GM18505 (cell line): ENCODE data around the gene FHIT.
A peak's percentile ranks its signal among the peaks of the same experiment; 100 is the strongest.

Source experiments
- ATAC-seq: cut with Tn5 transposase; IDR thresholded peaks from one replicate; pipeline ENCODE4 v1.9.1; 2021; ENCODE audit not compliant: unreplicated experiment
- POLR2A ChIP-seq: IDR thresholded peaks from 4 replicates; pipeline ENCODE4 v1.6.1; 2011; ENCODE audit warnings: borderline replicate concordance; ENCODE audit not compliant: insufficient read depth, insufficient read length; ENCODE audit errors: extremely low read depth

Gene FHIT

DNA sequence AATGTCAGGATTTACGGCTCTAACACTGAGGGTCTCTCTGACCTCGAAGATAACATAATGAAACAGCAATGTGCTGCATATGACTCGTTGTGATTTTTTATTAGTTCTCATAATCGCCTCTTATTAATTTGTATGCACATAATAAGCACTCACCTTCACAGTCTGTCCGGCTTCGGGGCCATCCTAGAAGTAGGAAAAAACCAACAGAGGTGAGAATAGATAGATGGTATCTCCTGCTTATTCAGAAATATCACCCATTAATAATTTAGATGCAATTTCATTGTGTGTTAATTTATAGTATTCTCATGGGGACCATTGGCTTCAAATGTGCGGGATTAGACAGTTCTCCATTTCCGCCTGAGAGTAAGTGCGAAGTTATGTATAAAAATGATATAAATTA lies 1240.0 kb downstream of the FHIT start:
- no peak for ATAC-seq
- TF ChIP-seq POLR2A = no peak

DNA sequence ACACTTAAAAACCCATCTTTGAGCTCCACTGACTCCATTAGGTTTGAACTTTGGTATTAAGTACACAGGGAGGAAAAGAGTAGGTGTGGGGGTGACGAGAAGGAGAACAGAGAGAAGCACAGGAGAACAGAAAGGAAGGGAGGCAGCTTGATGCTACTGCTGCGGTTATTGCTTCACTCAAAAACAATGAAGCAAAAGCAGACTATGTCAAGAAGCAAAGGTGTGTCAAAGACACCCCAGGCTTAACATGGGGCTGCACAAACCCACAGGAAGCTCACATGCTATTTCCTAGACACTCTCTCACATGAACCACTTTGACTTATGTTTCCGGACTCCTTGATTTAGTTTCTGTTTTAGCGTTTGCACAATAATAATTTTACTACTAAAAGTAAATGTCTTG lies 1240.5 kb downstream of the FHIT start:
- TF ChIP-seq POLR2A = no peak
- peak; percentile 95 for ATAC-seq

DNA sequence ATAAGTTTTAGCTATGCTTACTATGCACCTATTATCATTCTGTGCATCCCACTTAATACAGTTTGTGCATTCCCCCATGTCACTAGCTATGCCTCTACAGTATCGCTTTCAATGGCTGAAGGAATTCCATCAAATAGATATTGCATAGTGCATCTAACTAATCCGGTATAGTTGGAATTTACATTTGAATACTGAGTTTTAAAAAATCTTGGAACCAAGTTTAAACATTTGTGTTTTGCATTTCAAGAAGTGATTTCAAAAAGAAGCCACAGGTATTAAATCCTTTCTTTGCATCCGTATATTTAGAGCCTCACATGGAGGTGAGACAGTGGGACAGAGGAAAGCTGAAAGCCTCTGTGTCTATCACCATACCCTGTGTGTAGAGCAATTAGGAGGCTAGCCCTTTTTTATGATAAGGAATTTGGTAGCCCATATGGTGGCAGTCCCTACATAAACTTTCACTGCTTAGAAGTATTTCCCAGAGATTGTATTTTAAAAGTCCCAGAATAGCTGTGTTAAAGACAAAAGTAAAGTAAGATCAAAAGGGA lies 1241.2 kb downstream of the FHIT start:
- no peak for TF ChIP-seq POLR2A
- ATAC-seq = no peak

DNA sequence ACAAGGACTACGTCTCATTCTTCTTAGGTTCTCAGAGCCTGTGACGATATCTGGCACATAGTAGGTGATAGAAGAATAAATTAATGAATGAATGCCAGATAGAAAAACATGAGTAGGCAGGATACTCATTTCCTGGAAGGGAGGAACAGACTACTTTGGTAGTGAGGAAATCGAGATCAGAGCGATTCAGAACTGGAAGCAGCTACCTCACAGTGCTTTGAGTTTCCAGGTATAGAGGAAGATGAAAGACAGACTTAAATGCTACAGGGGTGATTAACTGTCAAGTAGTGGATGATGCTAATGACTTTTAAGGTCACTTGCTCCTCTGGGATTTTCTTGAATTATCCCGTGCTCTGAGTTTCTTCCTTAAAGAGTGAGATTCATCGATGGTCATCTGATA lies 1249.9 kb downstream of the FHIT start:
- TF ChIP-seq POLR2A = no peak
- no peak for ATAC-seq

DNA sequence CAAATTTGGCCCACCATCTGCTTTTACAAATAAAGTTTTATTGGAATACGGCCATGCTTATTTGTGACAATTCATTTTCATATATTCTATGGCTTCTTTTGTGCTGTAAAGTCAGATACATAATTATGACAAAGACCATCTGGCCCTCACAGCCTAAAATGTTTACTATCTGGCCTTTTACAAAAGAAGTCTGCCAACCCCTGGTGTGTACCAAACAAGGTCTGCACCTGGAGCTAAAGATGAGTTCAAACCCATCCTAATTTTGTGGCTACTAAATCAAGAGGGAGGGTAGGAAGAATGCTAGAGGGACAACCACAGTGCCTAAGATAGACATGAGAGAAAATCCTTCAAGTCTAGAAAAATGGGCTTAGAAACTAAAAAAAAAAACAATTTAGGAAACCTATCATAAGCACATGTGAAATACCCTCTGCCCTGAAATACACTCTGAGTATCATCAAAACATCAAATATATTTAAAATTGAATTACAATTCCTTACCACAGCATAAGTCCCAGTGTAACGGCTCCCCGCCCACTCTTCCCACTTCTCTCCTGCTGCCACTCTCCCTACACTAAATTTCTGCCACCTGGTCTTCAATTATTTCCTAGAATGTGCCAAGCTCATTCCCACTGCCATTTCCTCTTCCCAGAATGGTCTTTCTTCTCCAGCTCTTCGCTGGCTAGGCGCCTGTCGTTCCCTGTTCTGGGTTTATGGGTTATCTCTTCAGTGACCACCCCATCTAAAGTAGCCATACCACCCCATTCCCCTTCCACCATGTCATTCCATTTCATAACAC lies 1250.7 kb downstream of the FHIT start:
- ATAC-seq = no peak
- TF ChIP-seq POLR2A = no peak

DNA sequence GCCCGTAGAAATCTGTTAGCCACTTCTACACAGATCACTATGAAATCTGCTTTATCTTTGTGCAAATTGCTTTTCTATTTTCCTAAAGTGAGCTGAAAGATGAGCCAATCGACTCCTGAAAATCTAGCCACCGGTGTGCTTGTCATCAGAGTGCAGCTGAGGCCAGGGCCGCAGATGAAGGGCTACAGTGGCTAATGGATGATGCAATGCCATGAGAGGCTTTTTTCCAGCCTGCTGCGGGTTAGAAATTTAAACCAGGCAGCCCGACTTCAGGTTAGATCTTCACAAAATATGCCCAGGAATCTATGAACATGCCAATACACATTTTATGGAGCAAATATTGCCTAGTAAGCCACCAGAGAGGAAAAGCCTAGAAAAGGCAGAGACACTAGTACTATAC lies 1253.2 kb downstream of the FHIT start:
- no peak for TF ChIP-seq POLR2A

DNA sequence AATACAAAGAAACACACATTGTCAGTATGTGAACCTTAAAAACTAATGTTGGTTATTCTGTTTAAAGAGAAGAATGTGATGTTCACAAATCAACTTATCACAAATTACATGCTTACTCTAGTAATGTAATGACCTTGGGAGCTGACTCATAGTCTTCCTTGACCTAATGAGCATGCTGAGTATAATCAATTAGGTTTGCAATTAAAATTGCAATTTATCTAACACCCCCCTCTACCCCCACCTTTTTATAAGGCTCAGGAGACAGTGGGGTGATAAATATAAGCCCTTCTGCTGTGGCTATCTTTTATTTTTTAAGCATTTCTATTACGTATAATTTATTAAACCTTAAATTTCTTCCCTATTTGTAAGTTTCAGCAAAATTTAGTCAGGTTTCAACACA lies 1253.7 kb downstream of the FHIT start:
- no peak for TF ChIP-seq POLR2A
- ATAC-seq = no peak

More for the DNA sequence above, 1253.2 kb downstream of the FHIT start:
- ATAC-seq = no peak

DNA sequence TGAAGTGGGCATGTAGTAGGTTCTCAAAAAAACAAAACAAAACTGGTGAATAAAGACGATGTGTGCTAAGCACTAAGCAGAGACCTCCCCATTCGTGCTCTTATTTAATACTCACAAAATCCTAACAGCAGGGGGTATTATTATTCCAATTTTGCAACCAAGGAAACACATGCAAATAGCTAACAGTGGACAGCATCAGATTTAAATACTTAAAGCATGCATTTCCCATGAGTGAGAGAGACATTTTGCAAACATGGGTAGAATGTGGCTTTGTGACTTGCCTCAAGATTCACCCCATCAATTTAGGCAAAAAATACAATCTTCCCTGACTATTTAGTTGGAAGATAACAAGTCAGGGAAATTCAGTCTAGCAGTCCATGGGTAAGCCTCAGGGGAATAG lies 1255.2 kb downstream of the FHIT start:
- no peak for ATAC-seq
- TF ChIP-seq POLR2A = no peak

DNA sequence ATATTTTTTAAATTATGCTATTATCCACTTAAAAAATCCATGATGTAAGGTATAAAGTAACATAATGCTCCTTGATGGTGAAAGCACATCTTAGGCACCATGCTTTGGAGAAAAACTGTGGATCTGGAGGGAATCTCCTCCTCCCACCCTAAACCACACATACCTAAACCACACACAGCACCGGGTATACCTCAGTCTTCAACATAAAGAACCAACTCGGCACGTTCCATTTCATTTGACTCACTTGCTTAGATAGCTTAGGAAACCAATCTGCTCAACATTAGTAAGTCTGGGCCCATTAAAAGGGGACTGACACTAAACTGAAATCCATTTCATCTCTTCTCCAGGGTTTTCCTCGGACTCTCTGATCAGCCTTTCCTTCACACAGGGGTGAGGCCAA lies 1255.7 kb downstream of the FHIT start:
- no peak for ATAC-seq
- TF ChIP-seq POLR2A = no peak

DNA sequence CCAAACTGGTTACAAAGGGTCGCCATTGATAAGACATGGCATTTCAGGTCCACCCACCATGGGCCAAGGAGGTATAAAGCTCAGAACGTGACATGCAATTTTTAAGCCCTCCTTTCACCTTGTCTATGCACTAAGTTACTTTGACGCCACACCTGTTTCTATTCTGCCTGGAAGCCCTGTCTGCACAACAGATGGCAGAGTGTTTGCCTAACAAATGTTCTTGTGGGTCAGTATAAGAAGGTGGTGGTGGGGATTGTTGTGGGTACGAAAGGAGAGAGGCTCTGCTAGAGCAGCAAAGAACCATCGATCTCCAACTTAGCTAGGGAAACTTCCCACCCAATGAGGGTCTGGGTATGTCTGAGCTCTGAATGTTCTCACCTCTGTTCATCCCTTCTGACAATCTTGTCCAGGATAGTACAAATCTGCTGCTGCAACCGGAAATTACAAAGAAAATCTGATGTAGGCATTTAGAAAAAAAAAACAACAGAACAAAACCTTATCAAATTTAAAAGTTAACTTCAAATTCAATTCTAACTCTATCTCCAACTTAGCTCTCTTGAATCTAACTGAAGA lies 1256.4 kb downstream of the FHIT start:
- no peak for TF ChIP-seq POLR2A
- no peak for ATAC-seq

DNA sequence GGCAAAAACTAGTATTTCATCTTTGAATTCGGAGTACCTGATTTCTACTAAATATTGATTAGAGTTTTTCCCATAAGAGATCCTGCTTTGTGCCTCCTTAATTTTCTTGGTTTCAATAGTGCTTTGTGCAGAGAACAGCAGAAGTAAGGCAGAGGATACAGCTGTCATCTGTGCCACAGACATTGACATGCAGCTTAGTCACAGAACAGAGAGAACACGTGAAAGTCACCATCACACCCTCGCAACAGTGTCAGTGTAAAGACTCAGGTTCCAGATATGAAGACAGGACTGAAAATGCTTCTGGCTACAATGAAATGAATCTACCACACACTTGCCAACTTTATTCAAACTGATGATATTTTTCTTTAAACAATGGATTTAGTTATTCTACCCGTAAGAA lies 1258.7 kb downstream of the FHIT start:
- TF ChIP-seq POLR2A = no peak

DNA sequence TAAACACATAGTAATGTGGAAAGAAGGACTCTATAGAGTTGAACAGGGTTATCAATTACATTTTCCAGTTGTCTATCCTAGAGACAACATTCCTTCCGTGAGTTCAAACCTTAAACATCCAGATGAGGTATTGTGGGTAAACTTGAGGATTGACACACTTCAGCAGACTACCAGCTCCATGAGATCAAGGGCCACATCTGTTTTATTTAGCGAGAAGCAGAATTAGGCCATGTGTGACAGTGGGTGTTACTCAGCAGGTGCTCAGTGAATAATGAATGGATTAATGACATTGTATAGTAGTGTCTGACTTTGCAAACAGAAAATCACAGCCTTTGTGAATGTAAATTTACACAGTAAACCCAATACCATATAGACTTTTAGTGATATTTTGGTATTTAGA lies 1260.3 kb downstream of the FHIT start:
- no peak for TF ChIP-seq POLR2A
- ATAC-seq = no peak

More for the DNA sequence above, 1258.7 kb downstream of the FHIT start:
- no peak for ATAC-seq

DNA sequence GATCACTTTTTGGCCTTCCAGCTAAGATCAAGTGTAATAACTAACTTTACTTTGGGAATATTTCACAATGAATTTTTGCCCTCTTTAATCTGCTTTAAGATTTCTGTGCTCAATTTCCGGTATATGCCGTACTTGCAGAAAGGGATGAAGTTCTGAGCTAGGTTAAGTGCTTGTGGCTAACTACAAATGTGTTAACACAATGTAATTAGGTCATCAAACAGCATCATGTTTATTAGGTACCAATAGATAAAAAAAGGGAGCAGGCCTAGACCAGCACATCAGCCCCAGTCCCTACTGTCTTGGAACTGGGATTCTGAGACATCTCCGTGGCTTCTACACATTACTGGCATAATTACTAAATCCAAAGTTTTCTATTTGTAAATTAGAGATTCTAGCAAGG lies 1268.7 kb downstream of the FHIT start:
- no peak for ATAC-seq
- no peak for TF ChIP-seq POLR2A

DNA sequence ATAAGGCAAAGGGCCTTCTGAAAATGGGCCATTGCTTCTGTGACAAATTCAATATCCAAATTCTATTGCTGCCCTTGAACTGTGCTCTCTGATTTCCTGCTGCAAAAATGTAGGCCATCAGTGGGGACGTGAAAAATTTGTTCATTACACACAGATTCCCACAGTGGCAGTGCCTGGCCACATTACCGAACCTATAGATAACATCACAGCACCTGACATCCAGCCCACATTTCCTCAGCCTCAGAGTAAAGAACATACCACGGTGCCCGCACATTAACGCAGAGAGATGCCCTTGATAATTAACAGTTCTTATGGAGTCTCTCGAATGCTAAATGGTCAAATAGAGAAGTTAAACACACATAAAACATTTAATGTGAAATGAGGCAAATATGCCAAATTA lies 1269.9 kb downstream of the FHIT start:
- no peak for ATAC-seq
- TF ChIP-seq POLR2A = no peak
